ENCODE measurements around the gene NSMF. TPM values are rescaled to one million over a fixed set of nuclear protein-coding genes. Genes with fewer than 3 reads are reported as not detected.

The NSMF gene
- total and polyA plus RNA-seq, 2 donors (not counting 3 experiments of a cell fraction or from before 2014, with no cell fraction given): 43.3 to 53.7 TPM

GRCh38 chr9:137461663-137462395 is 2.7 kb upstream of the NSMF start:
- Histone ChIP-seq H3K36me3 (ENCODE audit: control insufficient read depth in 2 of 2, extremely low read depth in 1 of 2, insufficient read depth in 2 of 2, low read length in 2 of 2) (no peaks in the 10 kb centered on the region), H4K20me1 (replicated peaks; ENCODE audit: control insufficient read depth, extremely low read depth, insufficient read depth, low read length) (no peaks in the 10 kb centered on the region), H3K9me1 (replicated peaks; ENCODE audit: control insufficient read depth, extremely low read depth, insufficient read depth, low read length) (no peaks in the 10 kb centered on the region), H2AFZ (ENCODE audit: low read depth, low read length) (peak overlapping the region; percentile 55), H3K27me3 (ENCODE audit: control insufficient read depth in 2 of 2, insufficient read depth in 2 of 2, low read length in 2 of 2) (no peaks in the 10 kb centered on the region), H3K4me2 (ENCODE audit: insufficient read depth, low read length) (peak overlapping the region; percentile 25), H3K4me1 (ENCODE audit: control insufficient read depth, extremely low read depth, insufficient read depth, low read length) (peaks cover 4% of the 10 kb centered on the region), H3K4me3 (replicated peaks in 1 of 3; ENCODE audit: insufficient read depth in 1 of 3, low read depth in 1 of 3, low read length in 3 of 3) (no peak overlapping the region), H3K79me2 (ENCODE audit: control insufficient read depth, insufficient read depth, low read length) (peaks cover 9% of the 10 kb centered on the region), H3K27ac (ENCODE audit: insufficient read depth, low read depth, low read length) (no peak overlapping the region), H3K9ac (replicated peaks; ENCODE audit: extremely low read depth, insufficient read depth, low read length) (no peak overlapping the region), H3K9me3 (replicated peaks; ENCODE audit: control insufficient read depth, insufficient read depth, low read length) (no peaks in the 10 kb centered on the region)
- DNase-seq (ENCODE audit: low read depth, low spot score) (peak; percentile 40), FAIRE-seq (peak; percentile 77)
- dilution Hi-C loops (cut with MboI; ENCODE audit: extremely low pct_ligation_motif_present, low sequenced_read_pairs): no loop called here
- TF ChIP-seq MAX (IDR thresholded peaks at IDR 0.05; ENCODE audit: insufficient read depth, insufficient read length) (no peak), JUN (IDR thresholded peaks at IDR 0.05; ENCODE audit: borderline replicate concordance, insufficient read depth, insufficient read length, low read depth) (no peak), CTCF (IDR thresholded peaks at IDR 0.05; ENCODE audit: extremely low read depth in 1 of 2, insufficient read depth in 1 of 2, low read depth in 1 of 2, low read length in 2 of 2) (peak; percentile 6 to 10)
- CTCF ChIA-PET: no interaction called here
- intact Hi-C loops (cut with micrococcal nuclease): no loop called here
- POLR2A ChIA-PET: no interaction called here
- no TSS peak for BruUV-seq (replicated peaks)

- TF ChIP-seq MAX (IDR thresholded peaks at IDR 0.05; ENCODE audit: insufficient read depth, insufficient read length) (no peak), JUN (IDR thresholded peaks at IDR 0.05; ENCODE audit: borderline replicate concordance, insufficient read depth, insufficient read length, low read depth) (no peak), POLR2A (IDR thresholded peaks at IDR 0.05; ENCODE audit: low read depth, low read length) (no peak), GATA2 (IDR thresholded peaks at IDR 0.05; ENCODE audit: insufficient read depth, insufficient read length, low read depth, low read length) (no peak), MYC (IDR thresholded peaks at IDR 0.05; ENCODE audit: low read depth, low read length) (no peak), CTCF (IDR thresholded peaks at IDR 0.05; ENCODE audit: extremely low read depth in 1 of 2, insufficient read depth in 1 of 2, low read depth in 1 of 2, low read length in 2 of 2) (no peak), FOS (IDR thresholded peaks at IDR 0.05; ENCODE audit: borderline replicate concordance, insufficient read depth, low read length) (no peak), POLR2AphosphoS5 (IDR thresholded peaks at IDR 0.05; ENCODE audit: insufficient read depth, low read depth, low read length) (no peak), EZH2 (IDR thresholded peaks at IDR 0.05; ENCODE audit: borderline replicate concordance, low read depth, low read length, severe bottlenecking) (no peak)
- Histone ChIP-seq H3K27me3 (ENCODE audit: control insufficient read depth in 2 of 2, insufficient read depth in 2 of 2, low read length in 2 of 2) (no peaks in the 10 kb centered on the region), H3K36me3 (ENCODE audit: control insufficient read depth in 2 of 2, extremely low read depth in 1 of 2, insufficient read depth in 2 of 2, low read length in 2 of 2) (no peaks in the 10 kb centered on the region), H3K4me1 (ENCODE audit: control insufficient read depth, extremely low read depth, insufficient read depth, low read length) (peaks cover 4% of the 10 kb centered on the region), H2AFZ (ENCODE audit: low read depth, low read length) (peak overlapping the region; percentile 55), H3K9ac (replicated peaks; ENCODE audit: extremely low read depth, insufficient read depth, low read length) (no peak overlapping the region), H3K9me3 (replicated peaks; ENCODE audit: control insufficient read depth, insufficient read depth, low read length) (no peaks in the 10 kb centered on the region), H3K9me1 (replicated peaks; ENCODE audit: control insufficient read depth, extremely low read depth, insufficient read depth, low read length) (no peaks in the 10 kb centered on the region), H3K4me2 (ENCODE audit: insufficient read depth, low read length) (no peak overlapping the region), H4K20me1 (replicated peaks; ENCODE audit: control insufficient read depth, extremely low read depth, insufficient read depth, low read length) (no peaks in the 10 kb centered on the region), H3K79me2 (ENCODE audit: control insufficient read depth, insufficient read depth, low read length) (peaks cover 9% of the 10 kb centered on the region), H3K27ac (ENCODE audit: insufficient read depth, low read depth, low read length) (no peak overlapping the region), H3K4me3 (replicated peaks in 1 of 3; ENCODE audit: insufficient read depth in 1 of 3, low read depth in 1 of 3, low read length in 3 of 3) (no peak overlapping the region)
- no peak for FAIRE-seq
- ChIA-PET POLR2A (no interaction called here), CTCF (no interaction called here)
- BruUV-seq (replicated peaks): no TSS peak
- intact Hi-C loops (cut with micrococcal nuclease) (no loop called here), dilution Hi-C loops (cut with MboI; ENCODE audit: extremely low pct_ligation_motif_present, low sequenced_read_pairs) (no loop called here)
- no peak for DNase-seq (ENCODE audit: low read depth, low spot score)
Measured at GRCh38 chr9:137461316-137461662, 2.2 kb upstream of the NSMF start.
